WERI-Rb-1 (cell line): Measurements from ENCODE around the gene B3GNT4.

ENCODE experiments used
- DNase-seq: peaks from one replicate; pipeline ENCODE4 v3.0.0-alpha.2; 2020
- H3K27ac ChIP-seq: fragments of 250-450 bp; sonication (Bioruptor Pico); 2 replicates; pipeline ENCODE4 v1.5.1; 2020; ENCODE audit warnings: mild to moderate bottlenecking, moderate library complexity
- H3K27me3 ChIP-seq: fragments of 250-450 bp; sonication (Bioruptor Pico); 2 replicates; pipeline ENCODE4 v1.5.1; 2021; ENCODE audit warnings: mild to moderate bottlenecking, low read depth, moderate library complexity; ENCODE audit not compliant: insufficient read depth, severe bottlenecking
- H3K36me3 ChIP-seq: fragments of 250-450 bp; sonication (Bioruptor Pico); 2 replicates; pipeline ENCODE4 v1.5.1; 2020; ENCODE audit warnings: mild to moderate bottlenecking, moderate library complexity
- H3K4me3 ChIP-seq: 2 replicates; pipeline ENCODE4 v1.5.1; 2011; ENCODE audit warnings: low read depth, mild to moderate bottlenecking, control low read depth, low read length
- H3K9me3 ChIP-seq: fragments of 250-450 bp; sonication (Bioruptor Pico); 2 replicates; pipeline ENCODE4 v1.5.1; 2021; ENCODE audit warnings: mild to moderate bottlenecking, moderate library complexity; ENCODE audit not compliant: severe bottlenecking
- TF ChIP-seq, protein P1 (sequence below): IDR thresholded peaks from 2 replicates; pipeline ENCODE4 v1.5.1; 2011; ENCODE audit warnings: low read depth, mild to moderate bottlenecking, control low read depth, inconsistent platforms, low read length

B3GNT4 gene

DNA sequence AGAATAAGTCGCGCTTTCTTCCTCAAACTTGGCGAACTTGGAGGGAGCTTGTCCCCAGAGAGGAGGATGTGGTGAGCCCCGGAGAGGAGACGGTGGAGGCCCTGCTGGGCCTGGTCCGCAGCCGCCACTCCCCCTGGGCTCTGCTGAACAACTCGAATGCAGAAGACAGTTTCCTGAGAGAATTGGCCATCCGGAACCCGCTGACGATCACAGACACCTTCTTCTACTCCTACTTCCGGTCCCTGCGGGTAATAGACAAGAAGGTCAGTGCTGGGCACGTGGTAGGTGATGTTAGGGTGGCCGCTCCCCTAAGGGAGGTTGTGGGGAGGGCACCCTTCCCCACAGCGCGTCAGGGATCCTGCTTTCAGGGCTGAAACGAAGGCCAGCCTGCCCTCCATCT, 19.0 kb upstream of the B3GNT4 start:
- no peaks in the 10 kb centered on the region for H3K9me3 ChIP-seq
- no peak overlapping the region for H3K27ac ChIP-seq
- no peak for DNase-seq
- H3K4me3 ChIP-seq: no peak overlapping the region
- H3K36me3 ChIP-seq: no peaks in the 10 kb centered on the region
- TF ChIP-seq, protein P1, sequence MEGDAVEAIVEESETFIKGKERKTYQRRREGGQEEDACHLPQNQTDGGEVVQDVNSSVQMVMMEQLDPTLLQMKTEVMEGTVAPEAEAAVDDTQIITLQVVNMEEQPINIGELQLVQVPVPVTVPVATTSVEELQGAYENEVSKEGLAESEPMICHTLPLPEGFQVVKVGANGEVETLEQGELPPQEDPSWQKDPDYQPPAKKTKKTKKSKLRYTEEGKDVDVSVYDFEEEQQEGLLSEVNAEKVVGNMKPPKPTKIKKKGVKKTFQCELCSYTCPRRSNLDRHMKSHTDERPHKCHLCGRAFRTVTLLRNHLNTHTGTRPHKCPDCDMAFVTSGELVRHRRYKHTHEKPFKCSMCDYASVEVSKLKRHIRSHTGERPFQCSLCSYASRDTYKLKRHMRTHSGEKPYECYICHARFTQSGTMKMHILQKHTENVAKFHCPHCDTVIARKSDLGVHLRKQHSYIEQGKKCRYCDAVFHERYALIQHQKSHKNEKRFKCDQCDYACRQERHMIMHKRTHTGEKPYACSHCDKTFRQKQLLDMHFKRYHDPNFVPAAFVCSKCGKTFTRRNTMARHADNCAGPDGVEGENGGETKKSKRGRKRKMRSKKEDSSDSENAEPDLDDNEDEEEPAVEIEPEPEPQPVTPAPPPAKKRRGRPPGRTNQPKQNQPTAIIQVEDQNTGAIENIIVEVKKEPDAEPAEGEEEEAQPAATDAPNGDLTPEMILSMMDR: no peak
- H3K27me3 ChIP-seq: no peaks in the 10 kb centered on the region

DNA sequence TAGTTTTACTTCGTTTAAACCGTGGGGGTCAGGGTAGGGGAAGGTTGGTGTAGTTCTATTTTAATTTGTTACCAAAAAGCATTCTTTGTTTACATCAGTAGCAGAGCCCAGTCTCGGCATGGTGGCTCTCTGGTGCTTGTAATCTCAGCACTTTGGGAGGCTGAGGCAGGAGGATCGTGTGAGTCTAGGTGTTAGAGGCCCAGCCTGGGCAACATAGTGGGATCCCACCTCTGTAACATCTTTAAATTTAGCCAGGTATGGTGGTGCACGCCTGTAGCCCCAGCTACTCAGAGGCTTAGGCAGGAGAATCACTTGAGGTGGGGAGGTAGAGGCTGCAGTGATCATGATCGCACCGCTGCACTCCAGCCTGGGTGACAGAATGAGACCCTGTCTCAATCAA, 18.4 kb upstream of the B3GNT4 start:
- DNase-seq: no peak
- Histone ChIP-seq H3K27me3 (no peaks in the 10 kb centered on the region), H3K4me3 (no peak overlapping the region), H3K9me3 (no peaks in the 10 kb centered on the region), H3K36me3 (no peaks in the 10 kb centered on the region), H3K27ac (no peak overlapping the region)
- TF ChIP-seq, protein P1: no peak

DNA sequence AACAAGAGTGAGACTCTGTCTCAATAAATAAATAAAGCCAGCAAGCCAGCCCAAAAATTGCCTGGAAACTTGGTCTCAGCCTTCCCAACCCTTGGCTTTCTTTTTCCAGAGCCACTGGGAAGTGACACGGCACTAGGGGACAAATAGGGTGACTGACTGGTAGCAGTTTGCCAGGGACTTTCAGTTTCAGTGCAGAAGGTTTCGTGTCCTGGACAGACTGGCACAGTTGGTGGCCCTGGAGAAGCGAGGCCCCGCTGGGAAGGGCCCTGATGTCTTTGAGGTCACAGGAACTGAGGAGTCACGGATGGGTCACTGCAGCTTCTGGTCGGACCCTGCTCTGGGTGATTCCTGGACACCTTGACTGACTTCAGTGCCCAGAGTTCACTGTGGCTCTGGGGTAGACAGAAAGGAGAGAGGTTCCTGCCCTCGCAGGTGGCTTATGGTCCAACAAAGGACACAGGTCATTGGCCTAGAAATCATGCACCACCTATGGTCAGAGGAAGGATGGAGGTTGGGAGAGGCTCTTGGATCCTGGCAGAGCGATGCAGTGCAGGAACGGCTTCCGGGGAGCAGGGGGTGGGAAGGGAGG, 17.9 kb upstream of the B3GNT4 start:
- H3K9me3 ChIP-seq: no peaks in the 10 kb centered on the region
- H3K27me3 ChIP-seq: no peaks in the 10 kb centered on the region
- H3K36me3 ChIP-seq: no peaks in the 10 kb centered on the region
- H3K27ac ChIP-seq: no peak overlapping the region
- TF ChIP-seq, protein P1: no peak
- H3K4me3 ChIP-seq: no peak overlapping the region
- DNase-seq: no peak

DNA sequence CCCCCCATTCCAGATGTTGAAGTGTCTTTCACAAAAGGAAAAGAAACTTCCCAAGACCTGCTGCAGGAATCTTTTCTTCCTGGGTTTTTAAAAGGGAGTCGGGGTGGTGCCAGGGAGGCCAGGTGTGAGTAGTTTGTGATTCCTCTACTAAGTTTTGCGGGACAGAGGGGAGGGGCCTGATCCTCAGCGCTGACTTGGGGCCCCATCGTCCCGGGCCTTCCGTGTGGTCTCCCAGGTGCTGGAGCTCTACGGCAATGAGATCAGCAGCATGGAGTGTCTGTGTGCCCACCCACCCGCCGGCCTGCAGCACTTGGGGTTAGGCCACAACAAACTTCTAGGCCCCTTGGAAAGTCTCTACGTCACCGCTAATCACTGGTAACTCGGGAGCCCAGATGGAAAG, 16.0 kb upstream of the B3GNT4 start:
- no peaks in the 10 kb centered on the region for H3K36me3 ChIP-seq
- DNase-seq: no peak
- H3K4me3 ChIP-seq: no peak overlapping the region

DNA sequence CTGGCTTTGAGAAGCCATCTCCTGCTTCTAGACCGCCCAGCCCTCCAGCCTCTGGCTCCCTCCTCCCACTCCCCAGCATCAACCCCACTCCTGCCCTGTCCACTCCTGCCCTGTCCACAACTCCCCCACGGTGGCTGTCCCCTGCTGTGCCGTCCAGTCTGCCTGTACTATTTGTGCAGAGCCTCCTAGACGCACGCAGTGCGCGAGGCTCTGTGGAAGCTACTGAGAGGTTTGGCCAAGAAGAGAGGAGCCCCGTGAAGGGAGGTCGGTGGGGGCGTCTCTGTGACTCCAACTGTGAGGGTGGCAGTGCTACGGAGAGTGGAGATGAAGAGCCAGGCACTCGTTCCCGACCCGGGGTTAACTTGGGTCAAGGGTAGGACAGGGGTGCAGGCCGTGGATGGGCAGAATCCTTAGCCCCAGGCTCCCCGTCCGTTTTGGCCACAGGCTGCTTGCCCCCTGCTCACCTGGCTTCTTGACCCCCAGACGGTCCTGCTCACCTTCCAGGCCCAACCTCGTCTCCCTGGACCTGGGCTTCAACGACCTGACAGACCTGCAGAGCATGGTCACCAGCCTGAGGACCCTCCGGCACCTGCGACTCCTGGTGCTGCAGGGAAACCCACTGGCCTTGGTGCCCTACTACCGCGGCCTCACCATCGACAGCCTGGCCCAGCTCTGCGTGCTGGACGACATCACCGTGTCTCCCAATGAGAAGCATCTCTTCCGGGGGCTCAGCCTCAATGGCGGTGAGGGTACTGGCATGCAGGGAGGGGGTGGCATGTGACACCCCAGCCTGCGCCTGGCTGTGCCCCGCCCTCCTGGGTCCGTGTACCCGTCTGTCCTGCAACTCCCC, 13.7 kb upstream of the B3GNT4 start:
- no peak overlapping the region for H3K27ac ChIP-seq
- H3K4me3 ChIP-seq: no peak overlapping the region
- H3K27me3 ChIP-seq: no peaks in the 10 kb centered on the region
- DNase-seq: no peak
- no peaks in the 10 kb centered on the region for H3K36me3 ChIP-seq
- TF ChIP-seq, protein P1: no peak
- H3K9me3 ChIP-seq: no peaks in the 10 kb centered on the region

More for the DNA sequence above, 16.0 kb upstream of the B3GNT4 start:
- Histone ChIP-seq H3K27me3 (no peaks in the 10 kb centered on the region), H3K27ac (no peak overlapping the region), H3K9me3 (no peaks in the 10 kb centered on the region)
- TF ChIP-seq, protein P1: no peak
